Fibroblast of the aortic adventitia (primary cell): ENCODE data around the gene GOLT1B. TPM values are rescaled to one million over a fixed set of nuclear protein-coding genes. Genes with fewer than 3 reads are reported as not detected.
A peak's percentile ranks its signal among the peaks of the same experiment; 100 is the strongest.

Experiments
- DNase-seq: peaks from one replicate; pipeline ENCODE4 v3.0.0-alpha.2; 2010; ENCODE audit warnings: low read depth
- H3K4me3 ChIP-seq: 2 replicates; pipeline ENCODE4 v1.5.1; 2011; ENCODE audit warnings: low read depth, mild to moderate bottlenecking, control low read depth, low read length, moderate library complexity
- total RNA-seq: library from RNA; depleted of rRNA; stranded (reverse); fragments of >200 nt; gene quantifications from 2 replicates; pipeline ENCODE4 v1.2.3, GENCODE V29; 2012; ENCODE audit warnings: low replicate concordance
- TF ChIP-seq, protein P1 (sequence below): IDR thresholded peaks from 2 replicates; pipeline ENCODE4 v1.5.1; 2011; ENCODE audit warnings: mild to moderate bottlenecking, low read length, control low read depth, inconsistent platforms; ENCODE audit not compliant: insufficient read depth

The GOLT1B gene
- total RNA-seq, 1 donor, result 82.2 TPM

GRCh38 chr12:21502164-21502496 is 541 bp downstream of the GOLT1B start:
- TF ChIP-seq, protein P1, sequence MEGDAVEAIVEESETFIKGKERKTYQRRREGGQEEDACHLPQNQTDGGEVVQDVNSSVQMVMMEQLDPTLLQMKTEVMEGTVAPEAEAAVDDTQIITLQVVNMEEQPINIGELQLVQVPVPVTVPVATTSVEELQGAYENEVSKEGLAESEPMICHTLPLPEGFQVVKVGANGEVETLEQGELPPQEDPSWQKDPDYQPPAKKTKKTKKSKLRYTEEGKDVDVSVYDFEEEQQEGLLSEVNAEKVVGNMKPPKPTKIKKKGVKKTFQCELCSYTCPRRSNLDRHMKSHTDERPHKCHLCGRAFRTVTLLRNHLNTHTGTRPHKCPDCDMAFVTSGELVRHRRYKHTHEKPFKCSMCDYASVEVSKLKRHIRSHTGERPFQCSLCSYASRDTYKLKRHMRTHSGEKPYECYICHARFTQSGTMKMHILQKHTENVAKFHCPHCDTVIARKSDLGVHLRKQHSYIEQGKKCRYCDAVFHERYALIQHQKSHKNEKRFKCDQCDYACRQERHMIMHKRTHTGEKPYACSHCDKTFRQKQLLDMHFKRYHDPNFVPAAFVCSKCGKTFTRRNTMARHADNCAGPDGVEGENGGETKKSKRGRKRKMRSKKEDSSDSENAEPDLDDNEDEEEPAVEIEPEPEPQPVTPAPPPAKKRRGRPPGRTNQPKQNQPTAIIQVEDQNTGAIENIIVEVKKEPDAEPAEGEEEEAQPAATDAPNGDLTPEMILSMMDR, result no peak
- peak; percentile 33 for DNase-seq
- H3K4me3 ChIP-seq, result peak overlapping the region; percentile 88

DNA sequence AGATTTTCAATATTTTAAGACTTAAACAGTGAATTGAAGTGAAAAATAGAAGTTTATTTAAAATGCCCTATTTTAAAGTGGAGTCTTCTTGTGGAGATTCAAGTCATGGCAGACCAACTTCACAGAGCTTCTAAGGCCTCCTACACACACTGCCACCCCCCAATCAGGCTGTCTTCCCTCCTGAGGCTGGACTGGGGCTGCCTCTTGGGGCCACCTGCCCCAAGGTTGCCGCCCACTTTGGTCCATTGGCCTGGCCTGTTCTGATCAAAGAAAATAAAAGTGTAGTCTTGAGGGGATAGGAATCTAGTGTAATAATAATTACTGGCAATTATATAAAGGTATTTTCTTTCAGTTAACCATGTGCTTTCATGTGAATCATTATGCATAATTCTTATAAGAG is 1.3 kb downstream of the GOLT1B start:
- H3K4me3 ChIP-seq, result peak overlapping the region; percentile 88
- no peak for DNase-seq
- TF ChIP-seq, protein P1, result no peak

GRCh38 chr12:21505888-21506287 is 4.3 kb downstream of the GOLT1B start:
- no peak for DNase-seq

DNA sequence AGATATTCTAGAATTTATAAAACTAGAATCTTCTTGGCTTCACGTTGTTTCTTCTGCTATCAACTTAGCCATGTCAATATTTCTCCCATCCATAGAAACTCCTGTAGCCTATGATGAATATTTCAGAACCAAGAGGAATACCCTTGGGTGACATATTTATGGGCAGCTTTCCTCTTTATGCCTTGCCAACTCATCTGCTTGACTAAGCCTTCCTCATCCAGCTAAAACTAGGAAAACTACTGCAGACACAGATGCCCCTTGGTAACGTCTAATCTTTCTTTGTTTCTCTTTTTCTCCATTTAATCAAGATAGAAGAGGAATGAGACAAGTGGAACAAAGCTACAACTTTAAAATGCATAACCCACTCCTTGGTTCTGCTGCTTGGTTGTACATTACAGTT is 6.3 kb downstream of the GOLT1B start:
- TF ChIP-seq, protein P1, result no peak
- no peak overlapping the region for H3K4me3 ChIP-seq
- DNase-seq, result no peak

More at GRCh38 chr12:21505888-21506287, 4.3 kb downstream of the GOLT1B start:
- no peak overlapping the region for H3K4me3 ChIP-seq
- TF ChIP-seq, protein P1, result no peak

DNA sequence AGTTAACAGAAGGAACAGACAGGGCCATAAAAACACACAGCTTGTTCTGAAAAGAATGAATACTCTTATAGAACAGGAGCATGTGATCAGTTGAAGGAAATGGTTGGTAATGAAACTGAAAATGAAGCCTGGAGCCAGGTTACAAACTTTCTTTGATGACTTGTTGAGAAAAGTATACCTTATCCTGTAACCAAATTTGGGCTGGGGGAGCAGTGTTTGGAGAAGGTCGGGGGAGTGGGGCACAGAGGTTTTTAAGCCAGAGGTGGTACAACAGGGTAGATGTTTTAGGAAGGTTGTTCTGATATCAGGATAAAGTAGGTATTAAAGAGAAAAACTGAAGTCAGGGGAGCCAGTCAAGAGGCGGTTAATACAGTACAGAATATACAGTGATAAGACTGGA is 8.2 kb downstream of the GOLT1B start:
- H3K4me3 ChIP-seq, result no peak overlapping the region
- no peak for DNase-seq
- TF ChIP-seq, protein P1, result no peak

- no peak for DNase-seq
- H3K4me3 ChIP-seq, result no peak overlapping the region
- TF ChIP-seq, protein P1, result no peak
Observed at GRCh38 chr12:21516281-21516680, 14.7 kb downstream of the GOLT1B start.

DNA sequence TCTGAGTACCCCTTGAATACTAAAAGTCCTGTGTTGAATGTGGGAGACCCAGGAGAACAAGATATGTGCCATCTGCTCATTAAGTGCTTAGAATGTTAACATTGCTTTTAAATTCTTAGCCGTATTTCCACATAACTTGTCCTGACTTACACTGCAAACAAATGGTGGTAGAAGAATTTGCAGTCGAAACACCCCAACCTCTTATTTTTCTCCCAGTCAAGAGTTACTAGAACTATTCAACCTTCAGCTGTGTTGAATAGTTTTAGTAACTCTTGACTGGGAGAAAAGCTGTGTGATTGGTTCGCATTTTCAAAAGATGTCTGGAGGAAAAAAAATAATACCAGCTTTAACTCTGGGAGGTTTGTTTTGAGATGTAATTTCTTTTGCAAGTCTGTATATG is 16.9 kb downstream of the GOLT1B start:
- TF ChIP-seq, protein P1, result no peak
- no peak for DNase-seq
- H3K4me3 ChIP-seq, result no peak overlapping the region
